ENCODE results near the gene ZBTB6. TPM values are rescaled to one million over a fixed set of nuclear protein-coding genes. Genes with fewer than 3 reads are reported as not detected.

The ZBTB6 gene
- total RNA-seq, 2 donors from 2014 or later, result 9.3 to 11.7 TPM

DNA sequence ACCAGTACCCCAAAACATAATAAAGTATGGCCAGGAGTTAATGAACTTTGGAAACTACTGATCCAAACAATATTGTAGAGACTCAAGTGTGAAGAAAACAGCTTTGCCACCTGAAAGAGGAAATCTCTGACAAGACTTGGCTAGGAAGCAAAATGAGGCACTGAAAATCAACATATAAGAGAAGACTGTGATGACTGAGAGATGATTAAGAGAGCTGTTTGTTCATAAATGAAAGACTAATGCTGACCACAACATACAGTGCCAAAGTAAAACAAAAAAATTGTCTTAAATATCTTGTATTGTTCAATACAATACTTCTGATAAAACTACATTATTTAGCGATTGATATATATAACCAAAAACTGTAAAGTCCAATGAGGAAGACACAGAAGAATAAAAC, 15.2 kb downstream of the ZBTB6 start:
- peaks cover 6% of the 10 kb centered on the region for H3K4me1 Mint-ChIP-seq
- H3K9me3 ChIP-seq (ENCODE audit: control insufficient read depth, low read length), result no peaks in the 10 kb centered on the region
- 100% methylated on average over 1 of the region's 1 CpG; no CpG with 5 or more reads in 1 of the 2 experiments for WGBS, 2 experiments (ENCODE audit: insufficient coverage in 1 of 2, insufficient read length in 1 of 2)
- H3K36me3 ChIP-seq (ENCODE audit: control insufficient read depth, insufficient read depth, low read length), result peaks cover 51% of the 10 kb centered on the region
- no peaks in the 10 kb centered on the region for H3K27me3 Mint-ChIP-seq (ENCODE audit: insufficient read depth)
- no peaks in the 10 kb centered on the region for H3K27me3 ChIP-seq (ENCODE audit: control insufficient read depth, insufficient read depth, low read length, poor library complexity, severe bottlenecking)
- no peak overlapping the region for H3K4me3 ChIP-seq (ENCODE audit: low read length)
- TF ChIP-seq, protein P1, sequence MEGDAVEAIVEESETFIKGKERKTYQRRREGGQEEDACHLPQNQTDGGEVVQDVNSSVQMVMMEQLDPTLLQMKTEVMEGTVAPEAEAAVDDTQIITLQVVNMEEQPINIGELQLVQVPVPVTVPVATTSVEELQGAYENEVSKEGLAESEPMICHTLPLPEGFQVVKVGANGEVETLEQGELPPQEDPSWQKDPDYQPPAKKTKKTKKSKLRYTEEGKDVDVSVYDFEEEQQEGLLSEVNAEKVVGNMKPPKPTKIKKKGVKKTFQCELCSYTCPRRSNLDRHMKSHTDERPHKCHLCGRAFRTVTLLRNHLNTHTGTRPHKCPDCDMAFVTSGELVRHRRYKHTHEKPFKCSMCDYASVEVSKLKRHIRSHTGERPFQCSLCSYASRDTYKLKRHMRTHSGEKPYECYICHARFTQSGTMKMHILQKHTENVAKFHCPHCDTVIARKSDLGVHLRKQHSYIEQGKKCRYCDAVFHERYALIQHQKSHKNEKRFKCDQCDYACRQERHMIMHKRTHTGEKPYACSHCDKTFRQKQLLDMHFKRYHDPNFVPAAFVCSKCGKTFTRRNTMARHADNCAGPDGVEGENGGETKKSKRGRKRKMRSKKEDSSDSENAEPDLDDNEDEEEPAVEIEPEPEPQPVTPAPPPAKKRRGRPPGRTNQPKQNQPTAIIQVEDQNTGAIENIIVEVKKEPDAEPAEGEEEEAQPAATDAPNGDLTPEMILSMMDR (conservative IDR thresholded peaks at IDR 0.05), result no peak
- peaks cover 43% of the 10 kb centered on the region for H3K36me3 Mint-ChIP-seq (ENCODE audit: low read depth)
- H3K4me1 ChIP-seq (ENCODE audit: control insufficient read depth, insufficient read depth, low read length), result no peaks in the 10 kb centered on the region
- no peaks in the 10 kb centered on the region for H3K9me3 Mint-ChIP-seq
- no peak overlapping the region for H3K27ac Mint-ChIP-seq
- DNase-seq, result no peak
- no peak overlapping the region for H3K4me3 Mint-ChIP-seq
- H3K9ac ChIP-seq (ENCODE audit: extremely low read depth, low read length, poor library complexity, severe bottlenecking), result no peak overlapping the region
- H3K27ac ChIP-seq (ENCODE audit: low read depth, low read length), result no peak overlapping the region

DNA sequence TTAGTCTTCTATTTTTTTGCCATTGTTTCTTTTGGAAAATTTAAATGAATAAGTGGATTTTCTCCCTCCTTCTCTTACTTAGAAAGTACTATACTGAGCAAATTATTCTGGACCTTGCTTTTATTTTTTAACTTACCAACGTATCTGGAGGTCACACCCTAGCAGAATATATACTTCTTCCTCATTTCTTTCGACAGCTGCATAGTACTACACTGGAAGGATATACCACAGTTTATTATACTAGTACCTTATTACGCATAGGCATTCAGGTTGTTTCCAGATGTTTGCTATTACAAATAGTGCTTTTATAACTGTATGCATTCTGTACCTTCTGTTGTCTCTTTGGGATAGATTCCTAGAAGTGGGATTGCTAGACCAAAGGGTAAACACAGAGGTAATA, 24.6 kb downstream of the ZBTB6 start:
- H3K9me3 Mint-ChIP-seq, result no peaks in the 10 kb centered on the region
- no peak overlapping the region for H3K9ac ChIP-seq (ENCODE audit: extremely low read depth, low read length, poor library complexity, severe bottlenecking)
- WGBS, 2 experiments (ENCODE audit: insufficient coverage in 1 of 2, insufficient read length in 1 of 2), result 64 to 83% methylated on average over 1 to 3 of the region's 3 CpGs
- H3K4me3 Mint-ChIP-seq, result no peak overlapping the region
- H3K4me1 ChIP-seq (ENCODE audit: control insufficient read depth, insufficient read depth, low read length), result no peaks in the 10 kb centered on the region
- peaks cover 62% of the 10 kb centered on the region for H3K36me3 Mint-ChIP-seq (ENCODE audit: low read depth)
- no peak overlapping the region for H3K27ac Mint-ChIP-seq
- no peaks in the 10 kb centered on the region for H3K9me3 ChIP-seq (ENCODE audit: control insufficient read depth, low read length)
- H3K27me3 ChIP-seq (ENCODE audit: control insufficient read depth, insufficient read depth, low read length, poor library complexity, severe bottlenecking), result no peaks in the 10 kb centered on the region
- TF ChIP-seq, protein P1 (conservative IDR thresholded peaks at IDR 0.05), result no peak
- no peaks in the 10 kb centered on the region for H3K4me1 Mint-ChIP-seq
- peaks cover 89% of the 10 kb centered on the region for H3K36me3 ChIP-seq (ENCODE audit: control insufficient read depth, insufficient read depth, low read length)
- no peak overlapping the region for H3K27ac ChIP-seq (ENCODE audit: low read depth, low read length)
- H3K4me3 ChIP-seq (ENCODE audit: low read length), result no peak overlapping the region
- H3K27me3 Mint-ChIP-seq (ENCODE audit: insufficient read depth), result no peaks in the 10 kb centered on the region
- DNase-seq, result no peak

DNA sequence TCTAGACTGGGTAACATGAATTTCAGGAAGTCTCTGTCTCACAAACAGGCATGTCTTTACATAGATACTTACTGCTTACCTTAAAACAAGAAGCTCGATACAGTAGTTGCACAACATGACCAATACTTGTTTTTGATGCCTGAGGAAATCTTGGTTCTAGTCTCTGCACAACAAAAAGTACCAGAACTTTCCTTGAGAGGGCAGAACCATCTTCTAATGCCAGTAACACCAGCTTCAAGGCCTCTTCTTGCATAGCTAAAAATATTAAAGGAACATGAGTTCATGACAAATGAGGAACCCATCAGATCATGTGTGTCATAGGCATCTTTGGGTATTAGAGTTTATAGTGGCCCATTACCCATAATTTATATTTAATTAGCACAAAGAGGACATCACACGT, 30.0 kb downstream of the ZBTB6 start:
- no peaks in the 10 kb centered on the region for H3K27me3 Mint-ChIP-seq (ENCODE audit: insufficient read depth)
- no peak overlapping the region for H3K4me3 Mint-ChIP-seq
- Histone ChIP-seq H3K27me3 (ENCODE audit: control insufficient read depth, insufficient read depth, low read length, poor library complexity, severe bottlenecking) (no peaks in the 10 kb centered on the region), H3K4me3 (ENCODE audit: low read length) (no peak overlapping the region), H3K9ac (ENCODE audit: extremely low read depth, low read length, poor library complexity, severe bottlenecking) (no peak overlapping the region), H3K27ac (ENCODE audit: low read depth, low read length) (no peak overlapping the region), H3K36me3 (ENCODE audit: control insufficient read depth, insufficient read depth, low read length) (peaks cover 83% of the 10 kb centered on the region), H3K9me3 (ENCODE audit: control insufficient read depth, low read length) (no peaks in the 10 kb centered on the region), H3K4me1 (ENCODE audit: control insufficient read depth, insufficient read depth, low read length) (no peaks in the 10 kb centered on the region)
- H3K36me3 Mint-ChIP-seq (ENCODE audit: low read depth), result peaks cover 58% of the 10 kb centered on the region
- 90 to 97% methylated on average over 1 to 2 of the region's 2 CpGs for WGBS, 2 experiments (ENCODE audit: insufficient coverage in 1 of 2, insufficient read length in 1 of 2)
- H3K9me3 Mint-ChIP-seq, result no peaks in the 10 kb centered on the region
- no peak overlapping the region for H3K27ac Mint-ChIP-seq
- no peak for DNase-seq
- H3K4me1 Mint-ChIP-seq, result peaks cover 11% of the 10 kb centered on the region
- TF ChIP-seq, protein P1 (conservative IDR thresholded peaks at IDR 0.05), result no peak

Data from endodermal cell (in vitro differentiated cells).